Ovary (tissue), 9 donors: Measurements from ENCODE around the gene TENM3. TPM values are rescaled to one million over a fixed set of nuclear protein-coding genes. Genes with fewer than 3 reads are reported as not detected.

Source experiments
- DNase-seq, 5 donors: peaks; one replicate each; pipeline ENCODE4 v3.0.0-alpha.2; 2019 to 2020
- H3K27ac ChIP-seq, 2 donors: fragments of 200-600 bp; one replicate each; pipeline versions ENCODE4 v1.5.1 to v1.8.0; 2019 to 2022
- H3K27me3 ChIP-seq: fragments of 200-600 bp; one replicate; pipeline ENCODE4 v1.8.0; 2022
- H3K36me3 ChIP-seq: fragments of 200-600 bp; sonication (generic); one replicate; pipeline ENCODE4 v1.5.1; 2019
- H3K4me1 ChIP-seq: one replicate; pipeline ENCODE4 v1.8.1; 2013; ENCODE audit warnings: mild to moderate bottlenecking, moderate library complexity; ENCODE audit not compliant: insufficient read depth
- H3K4me3 ChIP-seq: fragments of 200-600 bp; sonication (generic); one replicate; pipeline ENCODE4 v1.5.1; 2017
- H3K9me3 ChIP-seq, 2 donors: fragments of 200-600 bp in 1 of 2; sonication (generic) in 1 of 2; one replicate each; pipeline versions ENCODE4 v1.5.1 to v1.8.1; 2013 to 2019; ENCODE audit warnings: mild to moderate bottlenecking in 1 of 2, moderate library complexity in 1 of 2
- CTCF ChIP-seq, 3 donors: fragments of 450-650 bp in 2 of 3; fragments of 200-600 bp in 1 of 3; IDR thresholded peaks; one replicate each; pipeline versions ENCODE4 v1.5.1 to v1.8.0; 2016 to 2022; ENCODE audit warnings: antibody characterized with exemption in 3 of 3, mild to moderate bottlenecking in 1 of 3
- EP300 ChIP-seq: sonication (generic); formaldehyde crosslinking; IDR thresholded peaks from one replicate; pipeline ENCODE4 v1.6.1; 2017; ENCODE audit warnings: antibody characterized with exemption
- POLR2A ChIP-seq: fragments of 450-650 bp; IDR thresholded peaks from one replicate; pipeline ENCODE4 v1.6.1; 2017; ENCODE audit warnings: antibody characterized with exemption, mild to moderate bottlenecking, moderate library complexity
- WGBS, 3 donors: extraction: QIAGEN DNeasy Blood & Tissue Kit in 1 of 3; methylation state at CpG; one replicate each; pipeline versions ENCODE4 v1.1.5 to v1.1.7; 2013 to 2017; 5-methylcytosine and 5-hydroxymethylcytosine counted together
- intact Hi-C, 4 donors: fragments of 100-400 bp; cut with DNase I; formaldehyde crosslinking; loops; one replicate each; pipeline versions ENCODE4 v1.11.0 to v1.15.1; 2022 to 2023
- polyA plus RNA-seq, 2 donors: library from polyadenylated mRNA; stranded (reverse); fragments of 200-250 nt in 1 of 2; fragments of 350-450 nt in 1 of 2; fragmentation: Illumina TruSeq in 1 of 2; extraction: RNeasy Lipid Tissue Mini Kit (QIAGEN cat#74804) in 1 of 2; gene quantifications; one replicate each; pipeline ENCODE4 v1.2.3, GENCODE V29; 2013 to 2014
- total RNA-seq, 7 donors: library from RNA; depleted of rRNA in 2 of 7; stranded (reverse); fragments of >200 nt in 2 of 7; fragmentation: NEBNext Ultra II Directional in 3 of 7; extraction: Animal tissue kit (Norgen Biotek cat#: 25700) in 3 of 7; gene quantifications; one replicate each; pipeline versions ENCODE4 v1.1.0 to v1.2.4, GENCODE V29; 2016 to 2023
- donor health status: DM: no; HTN: no; CAD: no; lungs with moderate emphysema.
- donor health status: DM: no; HTN: no; CAD: no.
- donor health status: Bipolar disorder and iron deficiency.
- donor health status: DM: yes; HTN: yes; CAD: no.
- donor health status: DM: no; HTN: no; CAD: no.
- donor health status: DM: yes; HTN: yes; CAD: no.

The TENM3 gene
- total and polyA plus RNA-seq, 9 donors: 0.82 to 16.1 (median 5.7) TPM

- intact Hi-C loops: no loop called here
- Histone ChIP-seq H3K9me3 (no peaks in the 10 kb centered on the region), H3K27me3 (no peaks in the 10 kb centered on the region), H3K4me3 (no peak overlapping the region), H3K4me1 (no peaks in the 10 kb centered on the region), H3K36me3 (no peaks in the 10 kb centered on the region), H3K27ac (no peak overlapping the region)
- WGBS, 3 donors: 89 to 95% (median 90%) methylated on average over 7 of the region's 7 CpGs
- TF ChIP-seq EP300: no peak
- no peak for TF ChIP-seq POLR2A
- no peak for TF ChIP-seq CTCF (IDR thresholded peaks at IDR 0.05)
- DNase-seq: no peak
Measured at GRCh38 chr4:182400790-182401189, 157.6 kb downstream of the TENM3 start.

- Histone ChIP-seq H3K4me1 (no peaks in the 10 kb centered on the region), H3K4me3 (no peak overlapping the region), H3K27me3 (no peaks in the 10 kb centered on the region), H3K27ac (no peak overlapping the region), H3K36me3 (no peaks in the 10 kb centered on the region), H3K9me3 (no peaks in the 10 kb centered on the region)
- intact Hi-C loops: no loop called here
- no peak for TF ChIP-seq POLR2A
- TF ChIP-seq EP300: no peak
- no peak for TF ChIP-seq CTCF (IDR thresholded peaks at IDR 0.05)
- WGBS, 3 donors: 10 to 31% (median 16%) methylated on average over 7 of the region's 7 CpGs
- DNase-seq: no peak
Measured at GRCh38 chr4:182404376-182404775, 161.2 kb downstream of the TENM3 start.

- Histone ChIP-seq H3K27ac (no peak overlapping the region), H3K4me3 (no peak overlapping the region), H3K27me3 (no peaks in the 10 kb centered on the region), H3K36me3 (no peaks in the 10 kb centered on the region), H3K9me3 (no peaks in the 10 kb centered on the region), H3K4me1 (no peaks in the 10 kb centered on the region)
- WGBS, 3 donors: 85 to 94% (median 94%) methylated on average over 11 of the region's 11 CpGs
- no peak for DNase-seq
- intact Hi-C loops: no loop called here
- TF ChIP-seq EP300 (no peak), POLR2A (no peak), CTCF (IDR thresholded peaks at IDR 0.05) (no peak)
Measured at GRCh38 chr4:182405087-182405486, 161.9 kb downstream of the TENM3 start.

- Histone ChIP-seq H3K36me3 (no peaks in the 10 kb centered on the region), H3K9me3 (no peaks in the 10 kb centered on the region), H3K4me3 (no peak overlapping the region), H3K27me3 (no peaks in the 10 kb centered on the region), H3K27ac (no peak overlapping the region), H3K4me1 (no peaks in the 10 kb centered on the region)
- DNase-seq: no peak
- 68 to 91% (median 78%) methylated on average over 5 of the region's 5 CpGs for WGBS, 3 donors
- intact Hi-C loops: no loop called here
- TF ChIP-seq POLR2A: no peak
- no peak for TF ChIP-seq CTCF (IDR thresholded peaks at IDR 0.05)
- no peak for TF ChIP-seq EP300
Measured at GRCh38 chr4:182409271-182409670, 166.1 kb downstream of the TENM3 start.

GRCh38 chr4:182411391-182411790, 168.2 kb downstream of the TENM3 start:
- H3K9me3 ChIP-seq: no peaks in the 10 kb centered on the region
- H3K27ac ChIP-seq: no peak overlapping the region
- intact Hi-C loops: no loop called here
- no peak for DNase-seq
- no peaks in the 10 kb centered on the region for H3K27me3 ChIP-seq
- H3K4me3 ChIP-seq: no peak overlapping the region
- TF ChIP-seq POLR2A: no peak
- TF ChIP-seq EP300: no peak
- no peak for TF ChIP-seq CTCF (IDR thresholded peaks at IDR 0.05)
- no peaks in the 10 kb centered on the region for H3K36me3 ChIP-seq
- 91 to 96% (median 95%) methylated on average over 3 of the region's 3 CpGs for WGBS, 3 donors
- no peaks in the 10 kb centered on the region for H3K4me1 ChIP-seq
